OCI-LY7 (cell line): ENCODE results near the gene ITIH1.

Source experiments
- EZH2phosphoT487 ChIP-seq: fragments of 200-600 bp; sonication (generic); IDR thresholded peaks from 2 replicates; pipeline ENCODE4 v1.6.1; 2018; ENCODE audit warnings: low read depth, borderline replicate concordance, mild to moderate bottlenecking, mixed run types, antibody characterized with exemption, low read length, moderate library complexity, mixed read lengths
- TF ChIP-seq, protein P1 (sequence below): fragments of 200-600 bp; sonication (generic); conservative IDR thresholded peaks from 2 replicates; pipeline ENCODE4 v1.5.1; 2014; ENCODE audit warnings: mild to moderate bottlenecking, antibody characterized with exemption, low read length, moderate library complexity, mixed read lengths

- TF ChIP-seq, protein P1, sequence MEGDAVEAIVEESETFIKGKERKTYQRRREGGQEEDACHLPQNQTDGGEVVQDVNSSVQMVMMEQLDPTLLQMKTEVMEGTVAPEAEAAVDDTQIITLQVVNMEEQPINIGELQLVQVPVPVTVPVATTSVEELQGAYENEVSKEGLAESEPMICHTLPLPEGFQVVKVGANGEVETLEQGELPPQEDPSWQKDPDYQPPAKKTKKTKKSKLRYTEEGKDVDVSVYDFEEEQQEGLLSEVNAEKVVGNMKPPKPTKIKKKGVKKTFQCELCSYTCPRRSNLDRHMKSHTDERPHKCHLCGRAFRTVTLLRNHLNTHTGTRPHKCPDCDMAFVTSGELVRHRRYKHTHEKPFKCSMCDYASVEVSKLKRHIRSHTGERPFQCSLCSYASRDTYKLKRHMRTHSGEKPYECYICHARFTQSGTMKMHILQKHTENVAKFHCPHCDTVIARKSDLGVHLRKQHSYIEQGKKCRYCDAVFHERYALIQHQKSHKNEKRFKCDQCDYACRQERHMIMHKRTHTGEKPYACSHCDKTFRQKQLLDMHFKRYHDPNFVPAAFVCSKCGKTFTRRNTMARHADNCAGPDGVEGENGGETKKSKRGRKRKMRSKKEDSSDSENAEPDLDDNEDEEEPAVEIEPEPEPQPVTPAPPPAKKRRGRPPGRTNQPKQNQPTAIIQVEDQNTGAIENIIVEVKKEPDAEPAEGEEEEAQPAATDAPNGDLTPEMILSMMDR: no peak
- TF ChIP-seq EZH2phosphoT487: no peak
Observed at GRCh38 chr3:52809149-52809548, 31.8 kb downstream of the ITIH1 start.
